GM21576 (cell line): Measurements from ENCODE around the gene LAMA4.

Source experiments
- ATAC-seq: cut with Tn5 transposase; IDR thresholded peaks from one replicate; pipeline ENCODE4 v1.9.1; 2021; ENCODE audit warnings: mild to moderate bottlenecking, moderate library complexity; ENCODE audit not compliant: unreplicated experiment

LAMA4 gene, protein sequence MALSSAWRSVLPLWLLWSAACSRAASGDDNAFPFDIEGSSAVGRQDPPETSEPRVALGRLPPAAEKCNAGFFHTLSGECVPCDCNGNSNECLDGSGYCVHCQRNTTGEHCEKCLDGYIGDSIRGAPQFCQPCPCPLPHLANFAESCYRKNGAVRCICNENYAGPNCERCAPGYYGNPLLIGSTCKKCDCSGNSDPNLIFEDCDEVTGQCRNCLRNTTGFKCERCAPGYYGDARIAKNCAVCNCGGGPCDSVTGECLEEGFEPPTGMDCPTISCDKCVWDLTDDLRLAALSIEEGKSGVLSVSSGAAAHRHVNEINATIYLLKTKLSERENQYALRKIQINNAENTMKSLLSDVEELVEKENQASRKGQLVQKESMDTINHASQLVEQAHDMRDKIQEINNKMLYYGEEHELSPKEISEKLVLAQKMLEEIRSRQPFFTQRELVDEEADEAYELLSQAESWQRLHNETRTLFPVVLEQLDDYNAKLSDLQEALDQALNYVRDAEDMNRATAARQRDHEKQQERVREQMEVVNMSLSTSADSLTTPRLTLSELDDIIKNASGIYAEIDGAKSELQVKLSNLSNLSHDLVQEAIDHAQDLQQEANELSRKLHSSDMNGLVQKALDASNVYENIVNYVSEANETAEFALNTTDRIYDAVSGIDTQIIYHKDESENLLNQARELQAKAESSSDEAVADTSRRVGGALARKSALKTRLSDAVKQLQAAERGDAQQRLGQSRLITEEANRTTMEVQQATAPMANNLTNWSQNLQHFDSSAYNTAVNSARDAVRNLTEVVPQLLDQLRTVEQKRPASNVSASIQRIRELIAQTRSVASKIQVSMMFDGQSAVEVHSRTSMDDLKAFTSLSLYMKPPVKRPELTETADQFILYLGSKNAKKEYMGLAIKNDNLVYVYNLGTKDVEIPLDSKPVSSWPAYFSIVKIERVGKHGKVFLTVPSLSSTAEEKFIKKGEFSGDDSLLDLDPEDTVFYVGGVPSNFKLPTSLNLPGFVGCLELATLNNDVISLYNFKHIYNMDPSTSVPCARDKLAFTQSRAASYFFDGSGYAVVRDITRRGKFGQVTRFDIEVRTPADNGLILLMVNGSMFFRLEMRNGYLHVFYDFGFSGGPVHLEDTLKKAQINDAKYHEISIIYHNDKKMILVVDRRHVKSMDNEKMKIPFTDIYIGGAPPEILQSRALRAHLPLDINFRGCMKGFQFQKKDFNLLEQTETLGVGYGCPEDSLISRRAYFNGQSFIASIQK (N-terminal part only)

GRCh38 chr6:112253841-112254816, at the start of gene LAMA4:
Gene LAMA4 (minus strand): TSS chr6:112254567. CDS start chr6:112254150, 417 bp downstream.
- no peak for ATAC-seq

GRCh38 chr6:112302142-112302705, 47.9 kb upstream of the LAMA4 start:
- no peak for ATAC-seq

DNA sequence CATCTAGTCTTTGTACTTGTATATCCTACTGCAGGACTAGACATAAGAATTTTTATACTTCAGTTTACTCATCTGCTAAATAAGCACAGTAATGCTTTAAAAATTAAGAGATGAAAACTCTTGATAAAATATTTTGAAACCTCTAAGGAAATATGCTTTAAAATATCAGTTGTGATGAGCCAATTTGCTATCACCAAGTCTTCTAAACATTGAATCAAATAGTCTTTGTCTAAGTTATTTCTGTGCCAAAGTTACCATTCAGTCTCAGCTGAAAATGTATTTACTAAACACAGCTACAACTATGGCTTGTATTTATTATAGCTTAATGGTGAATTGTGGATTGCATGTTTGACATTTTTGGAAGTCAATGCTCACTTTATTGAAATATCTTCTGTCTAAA, 46.5 kb upstream of the LAMA4 start:
- no peak for ATAC-seq

- ATAC-seq, result no peak
Measured at GRCh38 chr6:112298816-112299281, 44.5 kb upstream of the LAMA4 start.

DNA sequence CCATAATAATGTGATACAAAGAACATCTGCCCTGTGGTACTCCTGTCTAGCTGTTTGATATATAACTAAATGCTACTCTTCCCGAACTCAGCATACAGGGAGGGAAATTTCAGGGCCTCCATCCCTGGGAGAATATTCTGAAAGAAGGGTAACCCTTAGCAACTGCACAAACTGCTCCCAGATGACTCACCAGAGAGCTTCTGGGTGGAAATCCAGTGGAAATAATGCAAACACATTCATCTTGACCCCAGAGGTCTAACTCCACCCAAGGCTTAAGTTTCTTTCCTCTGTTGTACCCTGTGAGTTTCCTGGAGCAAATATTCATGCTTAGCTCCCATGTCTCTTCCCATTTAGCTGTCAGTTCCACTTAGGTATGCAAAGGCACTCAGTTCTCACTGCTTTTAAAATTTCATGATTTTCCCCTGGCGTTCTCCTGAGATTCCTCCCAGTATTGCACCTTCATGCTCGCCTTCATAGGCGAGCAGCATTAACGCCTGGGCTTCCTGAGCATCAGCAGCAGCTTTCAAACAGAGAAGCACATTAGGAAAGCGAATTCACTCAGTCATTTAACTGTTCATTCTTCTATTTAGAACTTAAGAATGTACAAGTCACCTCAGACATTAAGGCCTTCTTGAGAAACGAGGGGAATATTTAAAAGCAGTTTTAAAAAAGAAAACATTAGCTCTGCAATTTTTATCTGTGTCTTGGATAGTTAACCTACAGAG, 43.8 kb upstream of the LAMA4 start:
- no peak for ATAC-seq

- no peak for ATAC-seq
Measured at GRCh38 chr6:112296694-112297093, 42.3 kb upstream of the LAMA4 start.

GRCh38 chr6:112296122-112296521, 41.8 kb upstream of the LAMA4 start:
- no peak for ATAC-seq

DNA sequence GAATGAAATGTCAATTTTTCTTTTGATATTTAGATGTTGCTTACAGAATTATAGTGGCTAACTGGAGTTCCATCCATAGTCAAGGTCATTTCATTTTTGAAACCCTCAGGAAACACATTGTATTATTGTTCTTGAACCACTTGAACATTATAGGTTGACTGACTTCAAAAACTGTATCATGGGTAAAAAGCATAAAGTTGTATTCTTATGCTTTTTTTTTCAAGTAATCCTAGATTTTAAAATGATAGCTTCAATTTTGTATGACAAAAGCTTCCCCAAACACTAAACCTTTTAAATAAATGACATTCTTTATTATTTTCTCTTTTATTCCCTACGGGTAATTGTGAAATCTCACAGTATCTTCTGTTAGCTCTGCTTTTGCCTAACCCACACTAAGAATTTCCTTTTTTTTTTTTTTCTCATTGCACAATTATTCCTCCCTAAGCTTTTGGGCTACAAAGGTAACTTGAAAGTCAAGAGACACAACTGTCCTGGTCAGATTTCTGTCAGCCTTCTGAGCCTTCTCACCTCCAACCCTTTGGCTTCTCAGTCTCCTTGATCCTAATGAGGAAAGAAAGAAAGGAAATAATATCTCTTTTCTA, 36.9 kb upstream of the LAMA4 start:
- no peak for ATAC-seq

DNA sequence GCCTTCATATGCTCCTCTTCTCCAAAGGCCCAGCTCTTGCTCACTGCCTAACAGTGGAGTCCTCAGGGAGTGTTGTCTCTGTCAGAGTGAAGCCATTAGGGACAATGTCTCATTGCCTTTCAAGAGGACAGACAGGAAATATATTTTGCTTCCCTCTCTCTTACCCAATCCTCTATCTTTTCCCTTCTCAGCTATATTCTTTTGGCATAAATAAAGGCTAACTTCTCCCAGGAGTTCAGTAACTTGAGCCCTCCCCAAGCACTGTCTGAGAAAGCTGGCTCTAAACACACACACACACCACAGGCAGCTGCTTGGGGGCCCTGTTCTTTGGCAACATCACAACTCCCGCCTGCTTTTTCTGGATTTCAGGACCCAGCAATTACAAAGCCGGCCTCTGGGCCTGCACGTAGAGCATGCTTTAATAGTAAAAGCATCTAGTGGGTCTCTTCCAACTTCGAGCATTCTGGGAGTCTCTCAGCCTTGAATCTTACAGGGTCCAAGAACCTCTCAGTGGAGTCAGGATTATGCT, 34.7 kb upstream of the LAMA4 start:
- ATAC-seq, result no peak

DNA sequence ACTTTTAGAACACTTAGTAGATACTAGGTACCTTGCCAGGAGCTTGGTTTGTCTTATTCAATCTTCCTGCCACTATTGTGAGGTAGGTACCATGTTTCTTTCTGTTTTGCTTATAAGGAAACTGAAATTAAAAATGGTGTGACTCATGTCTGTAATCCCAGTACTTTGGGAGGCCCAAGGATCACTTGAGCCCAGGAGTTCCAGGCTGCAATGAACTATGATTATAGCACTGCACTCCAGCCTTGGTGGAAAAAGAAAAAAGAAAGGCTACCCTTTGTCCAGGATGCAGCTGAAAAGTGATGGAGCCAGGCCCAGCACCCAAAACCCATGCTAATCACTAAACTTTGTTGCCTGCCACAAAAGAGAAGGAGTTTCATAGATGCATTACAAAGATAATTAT, 34.1 kb upstream of the LAMA4 start:
- no peak for ATAC-seq

DNA sequence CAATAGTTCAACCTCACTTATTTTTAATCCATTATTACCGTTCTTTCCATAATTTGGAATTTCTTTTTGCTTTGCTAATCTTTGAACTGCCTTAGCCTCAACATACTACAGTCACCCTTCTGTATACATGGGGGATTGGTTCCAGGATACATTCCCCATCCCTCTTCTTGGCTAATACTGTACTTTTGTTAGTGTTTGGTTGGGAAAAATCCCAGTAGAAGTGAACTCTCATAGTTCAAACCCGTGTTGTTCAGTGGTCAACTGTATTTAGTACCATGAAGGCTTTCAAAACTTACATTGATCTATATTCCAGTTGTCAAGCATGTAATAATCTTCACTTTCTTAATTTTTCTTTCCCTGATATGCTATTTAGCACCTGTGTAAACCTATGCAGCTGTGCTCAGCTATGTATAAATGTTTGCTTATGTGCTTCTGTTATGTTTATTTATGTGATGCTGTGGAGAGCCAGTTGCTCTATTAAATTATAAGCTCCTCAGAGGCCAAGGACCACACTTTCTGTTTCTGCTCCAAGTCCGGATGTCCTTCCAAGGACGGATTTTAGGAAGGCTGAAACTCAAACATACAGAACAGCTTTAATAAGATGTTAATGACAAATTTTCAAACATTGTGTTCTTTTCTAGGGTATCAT, 33.3 kb upstream of the LAMA4 start:
- no peak for ATAC-seq

GRCh38 chr6:112286500-112287144, 32.3 kb upstream of the LAMA4 start:
- ATAC-seq, result no peak

GRCh38 chr6:112286010-112286409, 31.6 kb upstream of the LAMA4 start:
- peak; percentile 51 for ATAC-seq

DNA sequence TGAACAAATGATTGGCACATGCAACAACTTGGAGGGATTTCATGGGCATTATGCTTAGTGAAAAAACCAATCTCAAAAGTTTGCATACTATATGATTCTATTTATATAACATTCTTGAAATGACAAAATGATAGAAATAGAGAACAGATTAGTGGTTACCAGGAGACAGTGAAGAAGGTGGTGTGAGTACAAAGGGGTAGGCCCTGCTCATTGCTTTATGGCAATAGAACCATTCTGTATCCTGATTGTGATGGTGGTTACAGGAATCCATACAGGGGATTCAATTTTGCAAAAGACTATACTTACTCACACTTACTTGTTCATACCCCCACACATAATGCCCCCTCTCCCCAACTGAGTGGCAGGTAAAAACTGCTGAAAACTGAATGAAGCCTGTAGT, 30.2 kb upstream of the LAMA4 start:
- ATAC-seq, result no peak

DNA sequence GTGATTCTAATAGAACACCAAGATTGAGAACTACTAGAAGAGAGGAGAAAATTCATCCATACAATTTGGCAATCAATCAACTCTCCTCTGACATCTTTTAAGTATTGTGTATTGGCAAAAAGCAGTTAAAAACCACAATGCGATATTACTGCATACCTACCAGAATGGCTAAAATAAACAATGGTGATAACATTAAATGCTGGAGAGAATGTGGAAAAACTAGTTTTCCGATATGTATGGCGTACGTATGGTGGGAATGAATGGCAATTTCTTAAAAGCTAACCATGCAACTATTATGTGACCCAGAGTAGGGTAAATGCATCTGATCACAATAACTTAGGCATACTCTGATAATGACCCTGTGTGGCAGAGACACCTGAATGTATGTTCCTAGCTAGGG, 29.3 kb upstream of the LAMA4 start:
- no peak for ATAC-seq

- ATAC-seq, result no peak
Measured at GRCh38 chr6:112281821-112282615, 27.7 kb upstream of the LAMA4 start.
